ENCODE measurements around the gene KNOP1. TPM values are rescaled to one million over a fixed set of nuclear protein-coding genes. Genes with fewer than 3 reads are reported as not detected.

Gene KNOP1
- total RNA-seq, 2 experiments from 2014 or later, result 19.7 to 33.2 TPM

- Histone ChIP-seq H3K9me3 (ENCODE audit: low read length) (no peaks in the 10 kb centered on the region), H3K9me2 (ENCODE audit: insufficient read depth, low read length) (no peaks in the 10 kb centered on the region), H2AFZ (ENCODE audit: low read length) (no peak overlapping the region), H3K4me1 (ENCODE audit: insufficient read depth, low read length, poor library complexity, severe bottlenecking) (no peaks in the 10 kb centered on the region), H3K36me3 (ENCODE audit: insufficient read depth, low read length) (no peaks in the 10 kb centered on the region), H3K27ac (ENCODE audit: low read depth, low read length, poor library complexity, severe bottlenecking) (no peak overlapping the region), H4K20me1 (ENCODE audit: insufficient read depth, low read length) (no peaks in the 10 kb centered on the region), H3K79me2 (ENCODE audit: insufficient read depth, low read depth, low read length) (no peaks in the 10 kb centered on the region), H3K4me3 (ENCODE audit: low read depth, low read length, poor library complexity, severe bottlenecking) (no peak overlapping the region), H3K4me2 (ENCODE audit: low read length) (no peak overlapping the region)
- no peak for DNase-seq (ENCODE audit: low spot score)
- ChIA-PET CTCF (ENCODE audit: unreplicated experiment) (no interaction called here), POLR2A (no interaction called here)
- no peak for TF ChIP-seq CTCF (conservative IDR thresholded peaks at IDR 0.05; ENCODE audit: low read length)
- TF ChIP-seq EZH2phosphoT487 (IDR thresholded peaks at IDR 0.05; ENCODE audit: borderline replicate concordance, low read depth, low read length), result no peak
- intact Hi-C loops (cut with micrococcal nuclease; ENCODE audit: unreplicated experiment), result no loop called here
- BruUV-seq (replicated peaks), result no TSS peak
Observed at GRCh38 chr16:19737306-19738038, 19.4 kb upstream of the KNOP1 start.

GRCh38 chr16:19735074-19735867 lies 17.2 kb upstream of the KNOP1 start:
- no peak for DNase-seq (ENCODE audit: low spot score)
- H3K79me2 ChIP-seq (ENCODE audit: insufficient read depth, low read depth, low read length), result no peaks in the 10 kb centered on the region
- no peak for TF ChIP-seq EZH2phosphoT487 (IDR thresholded peaks at IDR 0.05; ENCODE audit: borderline replicate concordance, low read depth, low read length)
- TF ChIP-seq CTCF (conservative IDR thresholded peaks at IDR 0.05; ENCODE audit: low read length), result no peak
- H3K4me1 ChIP-seq (ENCODE audit: insufficient read depth, low read length, poor library complexity, severe bottlenecking), result no peaks in the 10 kb centered on the region
- H3K36me3 ChIP-seq (ENCODE audit: insufficient read depth, low read length), result no peaks in the 10 kb centered on the region
- no peak overlapping the region for H2AFZ ChIP-seq (ENCODE audit: low read length)
- no TSS peak for BruUV-seq (replicated peaks)
- no peaks in the 10 kb centered on the region for H3K9me3 ChIP-seq (ENCODE audit: low read length)
- H3K4me3 ChIP-seq (ENCODE audit: low read depth, low read length, poor library complexity, severe bottlenecking), result no peak overlapping the region
- H3K4me2 ChIP-seq (ENCODE audit: low read length), result no peak overlapping the region
- CTCF ChIA-PET (ENCODE audit: unreplicated experiment), result no interaction called here
- no peaks in the 10 kb centered on the region for H4K20me1 ChIP-seq (ENCODE audit: insufficient read depth, low read length)
- POLR2A ChIA-PET, result interaction anchor here (0.7 kb wide), 1 partner anchor 915 kb away, joined by 3 read pairs; no protein-coding TSS in a partner anchor
- H3K9me2 ChIP-seq (ENCODE audit: insufficient read depth, low read length), result no peaks in the 10 kb centered on the region
- no peak overlapping the region for H3K27ac ChIP-seq (ENCODE audit: low read depth, low read length, poor library complexity, severe bottlenecking)
- intact Hi-C loops (cut with micrococcal nuclease; ENCODE audit: unreplicated experiment), result no loop called here

- Histone ChIP-seq H3K27ac (ENCODE audit: low read depth, low read length, poor library complexity, severe bottlenecking) (no peak overlapping the region), H3K79me2 (ENCODE audit: insufficient read depth, low read depth, low read length) (no peaks in the 10 kb centered on the region), H4K20me1 (ENCODE audit: insufficient read depth, low read length) (no peaks in the 10 kb centered on the region), H3K4me3 (ENCODE audit: low read depth, low read length, poor library complexity, severe bottlenecking) (no peak overlapping the region), H3K9me2 (ENCODE audit: insufficient read depth, low read length) (no peaks in the 10 kb centered on the region), H3K4me1 (ENCODE audit: insufficient read depth, low read length, poor library complexity, severe bottlenecking) (no peaks in the 10 kb centered on the region), H3K36me3 (ENCODE audit: insufficient read depth, low read length) (no peaks in the 10 kb centered on the region), H3K9me3 (ENCODE audit: low read length) (no peaks in the 10 kb centered on the region), H2AFZ (ENCODE audit: low read length) (no peak overlapping the region), H3K4me2 (ENCODE audit: low read length) (no peak overlapping the region)
- BruUV-seq (replicated peaks), result no TSS peak
- ChIA-PET CTCF (ENCODE audit: unreplicated experiment) (no interaction called here), POLR2A (interaction anchor here (0.8 kb wide), 1 partner anchor 45 kb away, joined by 5 read pairs; no protein-coding TSS in a partner anchor)
- TF ChIP-seq CTCF (conservative IDR thresholded peaks at IDR 0.05; ENCODE audit: low read length), result no peak
- intact Hi-C loops (cut with micrococcal nuclease; ENCODE audit: unreplicated experiment), result no loop called here
- DNase-seq (ENCODE audit: low spot score), result no peak
Observed at GRCh38 chr16:19733551-19733950, 15.5 kb upstream of the KNOP1 start.

Measured in OCI-LY7 (cell line).